NCI-H2171 (cell line): ENCODE results near the gene PRR23E.

Experiments
- DNase-seq: peaks from one replicate; lab custom pipeline; 2025; lab: John Stamatoyannopoulos, UW

The PRR23E gene

GRCh38 chr3:127165036-127165435, 27.9 kb upstream of the PRR23E start:
- DNase-seq = no peak

GRCh38 chr3:127165694-127166485, 27.0 kb upstream of the PRR23E start:
- no peak for DNase-seq

- no peak for DNase-seq
Measured at GRCh38 chr3:127166501-127167065, 26.3 kb upstream of the PRR23E start.

GRCh38 chr3:127167315-127168043, 25.5 kb upstream of the PRR23E start:
- no peak for DNase-seq

GRCh38 chr3:127168271-127168670, 24.7 kb upstream of the PRR23E start:
- DNase-seq = no peak

- peak; percentile 24 for DNase-seq
Measured at GRCh38 chr3:127170814-127171213, 22.1 kb upstream of the PRR23E start.

GRCh38 chr3:127171320-127171719, 21.6 kb upstream of the PRR23E start:
- DNase-seq = no peak

- no peak for DNase-seq
Measured at GRCh38 chr3:127171721-127172120, 21.2 kb upstream of the PRR23E start.

- DNase-seq = no peak
Measured at GRCh38 chr3:127172211-127172610, 20.7 kb upstream of the PRR23E start.

- no peak for DNase-seq
Measured at GRCh38 chr3:127172781-127173515, 20.0 kb upstream of the PRR23E start.

GRCh38 chr3:127173516-127174166, 19.3 kb upstream of the PRR23E start:
- no peak for DNase-seq

GRCh38 chr3:127174284-127174683, 18.6 kb upstream of the PRR23E start:
- no peak for DNase-seq

- no peak for DNase-seq
Measured at GRCh38 chr3:127174715-127175140, 18.2 kb upstream of the PRR23E start.

- DNase-seq = no peak
Measured at GRCh38 chr3:127175272-127175671, 17.7 kb upstream of the PRR23E start.

GRCh38 chr3:127177226-127177625, 15.7 kb upstream of the PRR23E start:
- no peak for DNase-seq

GRCh38 chr3:127180859-127181258, 12.1 kb upstream of the PRR23E start:
- DNase-seq = no peak

- no peak for DNase-seq
Measured at GRCh38 chr3:127182431-127182830, 10.5 kb upstream of the PRR23E start.

GRCh38 chr3:127182848-127183714, 9.8 kb upstream of the PRR23E start:
- DNase-seq = peak; percentile 75

- DNase-seq = no peak
Measured at GRCh38 chr3:127183931-127184869, 8.7 kb upstream of the PRR23E start.

- no peak for DNase-seq
Measured at GRCh38 chr3:127184870-127185216, 8.1 kb upstream of the PRR23E start.
